Activated CD8-positive, alpha-beta T cell treated with anti-CD3 and anti-CD28 coated beads for 36 hours (primary cell): ENCODE data around the gene FRMD4B. TPM values are rescaled to one million over a fixed set of nuclear protein-coding genes. Genes with fewer than 3 reads are reported as not detected.

Experiments
- ATAC-seq: fragments of 200-7000 bp; cut with Tn5 transposase; one replicate; pipeline ENCODE4 v1.10.0; 2021; ENCODE audit warnings: mild to moderate bottlenecking, moderate library complexity
- CTCF ChIA-PET: fragments of 350-600 bp; sonication (Branson Sonifier 250); formaldehyde crosslinking; loops from one replicate; lab custom pipeline; 2021; ENCODE audit warnings: antibody characterized with exemption; lab: Charles Lee
- POLR2A ChIA-PET: fragments of 350-600 bp; sonication (Branson Sonifier 250); formaldehyde crosslinking; loops from one replicate; lab custom pipeline; 2021; ENCODE audit warnings: antibody characterized with exemption; lab: Charles Lee
- DNase-seq: peaks from one replicate; pipeline ENCODE4 v3.0.0-alpha.2; 2020
- H3K27ac Mint-ChIP-seq: one replicate; pipeline ENCODE4 v1.8.0; 2021; ENCODE audit warnings: mild to moderate bottlenecking, mixed read lengths
- H3K27me3 Mint-ChIP-seq: one replicate; pipeline ENCODE4 v1.8.0; 2021; ENCODE audit warnings: mixed read lengths
- H3K36me3 Mint-ChIP-seq: one replicate; pipeline ENCODE4 v1.8.0; 2021; ENCODE audit warnings: low read depth, mixed read lengths
- H3K4me1 Mint-ChIP-seq: one replicate; pipeline ENCODE4 v1.8.0; 2021; ENCODE audit warnings: low read depth, mixed read lengths
- H3K4me3 Mint-ChIP-seq: one replicate; pipeline ENCODE4 v1.8.0; 2021; ENCODE audit warnings: mild to moderate bottlenecking, moderate library complexity, mixed read lengths
- H3K9me3 Mint-ChIP-seq: one replicate; pipeline ENCODE4 v1.8.0; 2021; ENCODE audit warnings: mixed read lengths
- intact Hi-C: fragments of 100-400 bp; cut with micrococcal nuclease; formaldehyde crosslinking; loops from one replicate; pipeline ENCODE4 v1.10.0; 2022
- total RNA-seq, 2 experiments: library from RNA; stranded (reverse); gene quantifications; one replicate each; pipeline ENCODE4 v1.2.3, GENCODE V29; 2021
- TF ChIP-seq, protein P1 (sequence below): fragments of 200-600 bp; IDR thresholded peaks from one replicate; pipeline ENCODE4 v1.8.0; 2022; ENCODE audit warnings: antibody characterized with exemption, mild to moderate bottlenecking

FRMD4B gene
- total RNA-seq, 2 experiments from 2014 or later: 11.7 to 11.8 TPM

DNA sequence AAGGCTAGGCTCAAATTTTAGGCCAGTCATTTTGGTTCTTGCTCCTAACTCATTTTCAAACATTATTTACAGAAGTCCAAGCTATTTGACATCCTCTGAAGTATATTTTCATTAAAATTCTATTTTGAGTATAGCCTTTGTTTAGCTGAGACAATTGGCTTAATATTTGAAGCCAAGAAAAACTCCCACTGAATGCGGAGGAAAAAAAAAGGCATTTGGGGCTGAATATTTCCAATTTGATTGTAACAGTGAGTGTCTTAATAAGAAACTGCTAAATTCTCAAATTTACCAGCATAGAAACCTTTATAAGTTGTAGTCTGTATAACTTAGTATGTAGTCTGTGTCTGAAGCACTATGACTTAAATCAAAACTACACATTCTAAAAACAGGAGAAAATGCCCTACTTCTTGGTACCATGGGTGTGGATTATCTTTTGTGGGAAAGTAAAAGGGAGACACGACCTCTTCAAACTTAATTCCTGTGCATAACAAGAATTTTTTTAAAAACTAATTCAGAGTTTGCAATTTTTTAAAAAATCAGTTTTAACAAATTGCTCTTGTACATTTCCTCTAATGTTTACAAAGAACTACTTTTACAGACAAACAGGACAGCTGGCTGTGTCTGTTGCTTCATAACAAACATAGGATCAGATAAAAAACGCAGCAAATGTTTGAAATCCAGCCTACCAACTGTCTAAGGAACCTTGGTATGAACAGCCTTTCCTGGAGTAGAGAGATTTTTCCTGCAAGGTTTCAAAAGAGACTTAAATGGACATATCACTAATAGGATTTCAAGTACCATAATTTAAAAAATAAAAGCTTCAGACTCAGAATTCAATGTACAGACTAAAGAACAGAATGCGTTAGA, 210.8 kb downstream of the FRMD4B start:
- Mint-ChIP-seq H3K27ac (no peak overlapping the region), H3K36me3 (peaks cover 21% of the 10 kb centered on the region), H3K4me1 (peaks cover 11% of the 10 kb centered on the region), H3K9me3 (no peaks in the 10 kb centered on the region), H3K4me3 (no peak overlapping the region), H3K27me3 (no peaks in the 10 kb centered on the region)
- DNase-seq (no peak), ATAC-seq (no peak)
- ChIA-PET CTCF (interaction anchor here (1.2 to 5.3 kb wide), 3 partner anchors 13 to 235 kb away, joined by 3 to 29 read pairs (median 13); no protein-coding TSS in a partner anchor), POLR2A (interaction anchor here (0.9 to 1.4 kb wide), 2 partner anchors 19 to 97 kb away, joined by 3 read pairs; no protein-coding TSS in a partner anchor)
- TF ChIP-seq, protein P1, sequence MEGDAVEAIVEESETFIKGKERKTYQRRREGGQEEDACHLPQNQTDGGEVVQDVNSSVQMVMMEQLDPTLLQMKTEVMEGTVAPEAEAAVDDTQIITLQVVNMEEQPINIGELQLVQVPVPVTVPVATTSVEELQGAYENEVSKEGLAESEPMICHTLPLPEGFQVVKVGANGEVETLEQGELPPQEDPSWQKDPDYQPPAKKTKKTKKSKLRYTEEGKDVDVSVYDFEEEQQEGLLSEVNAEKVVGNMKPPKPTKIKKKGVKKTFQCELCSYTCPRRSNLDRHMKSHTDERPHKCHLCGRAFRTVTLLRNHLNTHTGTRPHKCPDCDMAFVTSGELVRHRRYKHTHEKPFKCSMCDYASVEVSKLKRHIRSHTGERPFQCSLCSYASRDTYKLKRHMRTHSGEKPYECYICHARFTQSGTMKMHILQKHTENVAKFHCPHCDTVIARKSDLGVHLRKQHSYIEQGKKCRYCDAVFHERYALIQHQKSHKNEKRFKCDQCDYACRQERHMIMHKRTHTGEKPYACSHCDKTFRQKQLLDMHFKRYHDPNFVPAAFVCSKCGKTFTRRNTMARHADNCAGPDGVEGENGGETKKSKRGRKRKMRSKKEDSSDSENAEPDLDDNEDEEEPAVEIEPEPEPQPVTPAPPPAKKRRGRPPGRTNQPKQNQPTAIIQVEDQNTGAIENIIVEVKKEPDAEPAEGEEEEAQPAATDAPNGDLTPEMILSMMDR: no peak
- intact Hi-C loops: no loop called here

DNA sequence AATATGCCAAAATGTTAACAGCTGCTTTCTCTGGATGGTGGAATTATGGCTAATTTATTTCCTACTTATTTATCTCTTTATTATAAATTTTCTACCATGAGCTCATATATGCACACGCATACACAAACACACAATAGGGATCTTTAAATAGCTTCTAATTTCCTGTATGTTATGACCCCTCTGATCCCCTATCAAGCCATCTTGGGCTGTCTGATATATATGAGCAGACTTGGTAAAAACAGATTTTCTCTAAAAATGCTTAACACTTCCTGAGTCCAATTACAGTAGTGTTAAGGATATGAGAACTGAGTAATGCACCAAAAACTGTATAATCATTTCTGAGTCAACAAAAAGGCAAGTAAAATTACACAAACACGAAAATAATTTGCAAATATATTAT, 211.4 kb downstream of the FRMD4B start:
- POLR2A ChIA-PET: interaction anchor here (0.9 to 1.4 kb wide), 3 partner anchors 8 to 97 kb away, joined by 3 to 4 read pairs (median 3); no protein-coding TSS in a partner anchor
- intact Hi-C loops: no loop called here
- TF ChIP-seq, protein P1: no peak
- Mint-ChIP-seq H3K4me3 (no peak overlapping the region), H3K36me3 (peaks cover 18% of the 10 kb centered on the region), H3K27ac (no peak overlapping the region), H3K4me1 (peaks cover 7% of the 10 kb centered on the region), H3K9me3 (no peaks in the 10 kb centered on the region), H3K27me3 (no peaks in the 10 kb centered on the region)
- no peak for DNase-seq
- CTCF ChIA-PET: interaction anchor here (0.6 to 5.3 kb wide), 4 partner anchors 9 to 236 kb away, joined by 3 to 29 read pairs (median 8); no protein-coding TSS in a partner anchor
- no peak for ATAC-seq

DNA sequence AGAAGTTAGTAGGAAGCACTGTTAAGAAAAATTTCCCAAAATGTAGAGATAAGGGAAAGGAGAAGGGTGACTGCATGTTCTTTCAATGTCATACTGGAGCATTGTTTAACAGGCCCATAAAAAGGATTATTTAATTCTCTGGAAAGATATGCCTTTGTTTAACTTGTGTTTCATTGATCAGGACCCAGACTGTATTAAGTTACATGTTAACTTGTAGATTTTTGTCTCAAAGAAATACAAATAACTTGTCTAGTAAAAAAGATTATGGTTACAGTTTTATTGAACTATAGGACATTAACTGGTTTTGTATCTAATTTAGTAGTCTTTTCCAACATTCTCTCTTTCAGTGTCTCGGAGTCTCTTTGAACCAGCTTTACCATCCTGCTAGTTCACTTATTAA, 213.8 kb downstream of the FRMD4B start:
- ChIA-PET POLR2A (interaction anchor here (0.6 kb wide), 1 partner anchor 13 kb away, joined by 3 read pairs; no protein-coding TSS in a partner anchor), CTCF (interaction anchor here (1.0 to 5.3 kb wide), 4 partner anchors 10 to 238 kb away, joined by 3 to 29 read pairs (median 8); no protein-coding TSS in a partner anchor)
- TF ChIP-seq, protein P1: no peak
- Mint-ChIP-seq H3K9me3 (no peaks in the 10 kb centered on the region), H3K4me1 (no peaks in the 10 kb centered on the region), H3K27ac (no peak overlapping the region), H3K27me3 (no peaks in the 10 kb centered on the region), H3K36me3 (peaks cover 10% of the 10 kb centered on the region), H3K4me3 (no peak overlapping the region)
- DNase-seq (no peak), ATAC-seq (no peak)
- intact Hi-C loops: no loop called here

DNA sequence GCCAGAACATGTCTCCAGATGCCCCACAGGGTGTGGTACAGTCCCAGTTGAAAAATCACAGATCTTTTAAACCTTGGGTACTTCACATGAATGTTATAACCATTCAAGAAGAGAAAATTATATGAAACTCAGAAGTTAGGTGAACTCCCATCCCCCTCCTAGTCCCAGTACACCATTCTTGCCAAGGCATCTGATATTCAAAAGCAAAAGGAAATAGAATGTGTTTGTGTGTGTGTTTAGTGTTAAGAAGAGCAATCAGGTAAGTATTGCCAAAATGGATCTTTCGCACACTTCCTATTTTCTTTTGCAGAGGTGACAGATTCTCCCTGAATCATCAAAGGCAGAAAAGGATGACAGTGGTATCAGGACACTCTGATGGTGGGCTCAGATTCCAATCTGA, 219.4 kb downstream of the FRMD4B start:
- Mint-ChIP-seq H3K27me3 (no peaks in the 10 kb centered on the region), H3K4me3 (no peak overlapping the region), H3K36me3 (peaks cover 2% of the 10 kb centered on the region), H3K4me1 (peaks cover 7% of the 10 kb centered on the region), H3K27ac (no peak overlapping the region), H3K9me3 (no peaks in the 10 kb centered on the region)
- TF ChIP-seq, protein P1: no peak
- ChIA-PET CTCF (interaction anchor here (1.2 to 1.3 kb wide), 2 partner anchors 12 to 138 kb away, joined by 3 to 4 read pairs; no protein-coding TSS in a partner anchor), POLR2A (no interaction called here)
- intact Hi-C loops: no loop called here
- no peak for ATAC-seq
- DNase-seq: no peak
